Endothelial cell of umbilical vein (primary cell): ENCODE measurements around the gene ZNF774. TPM values are rescaled to one million over a fixed set of nuclear protein-coding genes. Genes with fewer than 3 reads are reported as not detected.

Experiments used
- BruUV-seq: library from RNA; stranded (reverse); fragments of 400-500 nt; replicated peaks from 2 replicates; lab custom pipeline; 2021; lab: Mats Ljungman, UMichigan
- CTCF ChIA-PET: fragments of 300-600, 350-600 bp; sonication (Branson Sonifier 250); formaldehyde crosslinking; loops from one replicate; lab custom pipeline; 2021; ENCODE audit warnings: antibody characterized with exemption, inconsistent platforms; lab: Charles Lee
- POLR2A ChIA-PET: fragments of 300-600, 350-600 bp; sonication (Branson Sonifier 250); formaldehyde crosslinking; loops from one replicate; lab custom pipeline; 2021; ENCODE audit warnings: antibody characterized with exemption, inconsistent platforms; lab: Charles Lee
- DNase-seq: peaks from one replicate; pipeline ENCODE4 v3.0.0-alpha.2; 2011; ENCODE audit warnings: low read depth, low spot score
- FAIRE-seq: peaks from 2 replicates; lab custom pipeline; 2011; peaks lifted over from hg19 to GRCh38; lab: Jason Lieb, UNC
- H2AFZ ChIP-seq: 2 replicates; pipeline ENCODE4 v1.6.0; 2012; ENCODE audit warnings: low read depth, low read length, control low read depth, inconsistent platforms
- H3K27ac ChIP-seq: 2 replicates; pipeline ENCODE4 v1.5.1; 2011; ENCODE audit warnings: low read depth, mild to moderate bottlenecking, control low read depth, low read length, moderate library complexity; ENCODE audit not compliant: insufficient read depth
- H3K27me3 ChIP-seq, 2 experiments: 2 replicates each; pipeline versions ENCODE4 v1.6.0 to v1.6.1; 2011; ENCODE audit warnings: low read length in 2 of 2, mixed read lengths in 1 of 2; ENCODE audit not compliant: control insufficient read depth in 2 of 2, insufficient read depth in 2 of 2
- H3K36me3 ChIP-seq, 2 experiments: 2 replicates in 1 of 2; 3 replicates in 1 of 2; pipeline ENCODE4 v1.5.1; 2011; ENCODE audit warnings: low read length in 2 of 2, mild to moderate bottlenecking in 1 of 2, moderate library complexity in 1 of 2; ENCODE audit not compliant: control insufficient read depth in 2 of 2, insufficient read depth in 2 of 2; ENCODE audit errors: extremely low read depth in 1 of 2
- H3K4me1 ChIP-seq: 3 replicates; pipeline ENCODE4 v1.5.1; 2011; ENCODE audit warnings: mild to moderate bottlenecking, low read length; ENCODE audit not compliant: control insufficient read depth, insufficient read depth; ENCODE audit errors: extremely low read depth
- H3K4me2 ChIP-seq: 2 replicates; pipeline ENCODE4 v1.6.1; 2011; ENCODE audit warnings: low read length, control low read depth, mixed read lengths; ENCODE audit not compliant: insufficient read depth
- H3K4me3 ChIP-seq, 3 experiments: fragments of 200-600 bp in 1 of 3; sonication (generic), shearing (Covaris generic) in 1 of 3; replicated peaks in 1 of 3; 2 replicates each; pipeline ENCODE4 v1.5.1; 2011 to 2016; ENCODE audit warnings: control low read depth in 3 of 3, low read length in 3 of 3, mild to moderate bottlenecking in 2 of 3, inconsistent platforms in 1 of 3, low read depth in 1 of 3, moderate library complexity in 1 of 3; ENCODE audit not compliant: insufficient read depth in 1 of 3
- H3K79me2 ChIP-seq: 2 replicates; pipeline ENCODE4 v1.6.0; 2012; ENCODE audit warnings: low read length, inconsistent platforms; ENCODE audit not compliant: control insufficient read depth, insufficient read depth
- H3K9ac ChIP-seq: replicated peaks from 2 replicates; pipeline ENCODE3; 2011; ENCODE audit warnings: low read length, control low read depth; ENCODE audit not compliant: insufficient read depth; ENCODE audit errors: extremely low read depth
- H3K9me1 ChIP-seq: replicated peaks from 3 replicates; pipeline ENCODE4 v1.6.0; 2011; ENCODE audit warnings: mild to moderate bottlenecking, low read length; ENCODE audit not compliant: control insufficient read depth, insufficient read depth; ENCODE audit errors: extremely low read depth
- H3K9me3 ChIP-seq: replicated peaks from 2 replicates; pipeline ENCODE4 v1.5.1; 2012; ENCODE audit warnings: low read length, inconsistent platforms; ENCODE audit not compliant: control insufficient read depth, insufficient read depth
- H4K20me1 ChIP-seq: replicated peaks from 2 replicates; pipeline ENCODE3; 2011; ENCODE audit warnings: mild to moderate bottlenecking, low read length; ENCODE audit not compliant: control insufficient read depth, insufficient read depth; ENCODE audit errors: extremely low read depth
- EZH2 ChIP-seq: IDR thresholded peaks from 2 replicates; pipeline ENCODE4 v1.6.1; 2012; ENCODE audit warnings: borderline replicate concordance, low read depth, mild to moderate bottlenecking, moderate library complexity, low read length, inconsistent platforms; ENCODE audit not compliant: severe bottlenecking
- FOS ChIP-seq: IDR thresholded peaks from 2 replicates; pipeline ENCODE4 v1.6.1; 2011; ENCODE audit warnings: mild to moderate bottlenecking, low read length, moderate library complexity, borderline replicate concordance; ENCODE audit not compliant: insufficient read depth
- GATA2 ChIP-seq: IDR thresholded peaks from 2 replicates; pipeline ENCODE4 v1.7.0; 2011; ENCODE audit warnings: low read depth, mild to moderate bottlenecking, moderate library complexity, mixed read lengths, low read length; ENCODE audit not compliant: insufficient read length, insufficient read depth
- JUN ChIP-seq: IDR thresholded peaks from 2 replicates; pipeline ENCODE4 v1.6.1; 2011; ENCODE audit warnings: borderline replicate concordance, low read depth; ENCODE audit not compliant: insufficient read length, insufficient read depth
- MYC ChIP-seq: IDR thresholded peaks from one replicate; pipeline ENCODE4 v1.6.1; 2011; ENCODE audit warnings: mild to moderate bottlenecking, low read depth, low read length
- POLR2A ChIP-seq: IDR thresholded peaks from 2 replicates; pipeline ENCODE4 v1.6.1; 2012; ENCODE audit warnings: low read depth, mild to moderate bottlenecking, control low read depth, low read length
- dilution Hi-C: fragments of 300-500 bp; cut with MboI; formaldehyde crosslinking; loops from one replicate; pipeline ENCODE4 v1.15.0; 2019; ENCODE audit warnings: low sequenced_read_pairs; ENCODE audit not compliant: extremely low pct_ligation_motif_present
- intact Hi-C: fragments of 100-400 bp; cut with micrococcal nuclease; formaldehyde crosslinking; loops from one replicate; pipeline ENCODE4 v1.10.0; 2022
- polyA plus RNA-seq, 4 experiments: library from polyadenylated mRNA; depleted of rRNA in 3 of 4; stranded (reverse) in 3 of 4; unstranded in 1 of 4; fragments of >200 nt; gene quantifications; 2 replicates each; pipeline versions ENCODE4 v1.2.1 to v1.2.3, GENCODE V29; 2011 to 2012; ENCODE audit warnings: missing spikeins in 1 of 4
- total RNA-seq: library from RNA; stranded (reverse); gene quantifications from 2 replicates; pipeline ENCODE4 v1.2.3, GENCODE V29; 2021
- TF ChIP-seq, protein P1 (sequence below): IDR thresholded peaks from 2 replicates; pipeline ENCODE4 v1.6.1; 2011; ENCODE audit not compliant: insufficient read depth, insufficient read length
- TF ChIP-seq, protein P2 (sequence below), 2 donors: IDR thresholded peaks; 1 replicate in 1 of 2; 2 replicates in 1 of 2; pipeline ENCODE4 v1.5.1; 2011; ENCODE audit warnings: low read length in 2 of 2, mild to moderate bottlenecking in 2 of 2, moderate library complexity in 2 of 2, control low read depth in 1 of 2, inconsistent platforms in 1 of 2, low read depth in 1 of 2; ENCODE audit not compliant: insufficient read depth in 1 of 2; ENCODE audit errors: extremely low read depth in 1 of 2

ZNF774 gene
- total and polyA plus RNA-seq, 2 donors (not counting 3 experiments of a cell fraction or from before 2014, with no cell fraction given), result 0.98 to 2.6 TPM

DNA sequence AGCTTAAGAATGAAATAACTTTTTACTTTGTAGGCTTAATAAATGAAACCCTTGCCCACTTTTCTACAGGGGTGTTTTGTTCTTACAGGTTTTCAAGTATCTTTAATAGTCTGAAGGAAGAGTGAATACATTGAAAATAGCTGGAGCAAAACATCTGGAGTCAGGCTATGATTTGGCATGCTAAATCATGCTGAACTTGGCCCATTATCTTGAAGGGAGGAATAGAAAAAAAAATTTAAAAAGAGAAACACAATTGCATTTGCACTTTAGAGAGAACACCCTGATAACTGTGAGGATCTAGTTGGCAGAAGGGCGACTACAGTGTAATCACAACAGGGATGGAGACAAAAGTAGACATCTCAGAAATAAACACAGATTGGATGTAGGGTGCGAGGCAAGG lies 34.1 kb downstream of the ZNF774 start:
- FAIRE-seq (no peak), DNase-seq (no peak)
- peaks cover 27% of the 10 kb centered on the region for H3K79me2 ChIP-seq
- ChIA-PET POLR2A (no interaction called here), CTCF (interaction anchor here (1.8 kb wide), 1 partner anchor 24 kb away, joined by 6 read pairs; no protein-coding TSS in a partner anchor)
- peaks cover 20% of the 10 kb centered on the region for H3K4me1 ChIP-seq
- H3K9me1 ChIP-seq, result no peaks in the 10 kb centered on the region
- H3K36me3 ChIP-seq, result peaks cover 0 to 2% of the 10 kb centered on the region in 2 experiments
- intact Hi-C loops, result no loop called here
- H3K9me3 ChIP-seq, result no peaks in the 10 kb centered on the region
- no TSS peak for BruUV-seq
- H3K27me3 ChIP-seq, result no peaks in the 10 kb centered on the region
- H2AFZ ChIP-seq, result no peak overlapping the region
- TF ChIP-seq POLR2A (no peak), MYC (no peak), FOS (no peak), GATA2 (no peak), EZH2 (no peak), JUN (no peak)
- TF ChIP-seq, protein P1, sequence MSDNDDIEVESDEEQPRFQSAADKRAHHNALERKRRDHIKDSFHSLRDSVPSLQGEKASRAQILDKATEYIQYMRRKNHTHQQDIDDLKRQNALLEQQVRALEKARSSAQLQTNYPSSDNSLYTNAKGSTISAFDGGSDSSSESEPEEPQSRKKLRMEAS, result no peak
- TF ChIP-seq, protein P2, sequence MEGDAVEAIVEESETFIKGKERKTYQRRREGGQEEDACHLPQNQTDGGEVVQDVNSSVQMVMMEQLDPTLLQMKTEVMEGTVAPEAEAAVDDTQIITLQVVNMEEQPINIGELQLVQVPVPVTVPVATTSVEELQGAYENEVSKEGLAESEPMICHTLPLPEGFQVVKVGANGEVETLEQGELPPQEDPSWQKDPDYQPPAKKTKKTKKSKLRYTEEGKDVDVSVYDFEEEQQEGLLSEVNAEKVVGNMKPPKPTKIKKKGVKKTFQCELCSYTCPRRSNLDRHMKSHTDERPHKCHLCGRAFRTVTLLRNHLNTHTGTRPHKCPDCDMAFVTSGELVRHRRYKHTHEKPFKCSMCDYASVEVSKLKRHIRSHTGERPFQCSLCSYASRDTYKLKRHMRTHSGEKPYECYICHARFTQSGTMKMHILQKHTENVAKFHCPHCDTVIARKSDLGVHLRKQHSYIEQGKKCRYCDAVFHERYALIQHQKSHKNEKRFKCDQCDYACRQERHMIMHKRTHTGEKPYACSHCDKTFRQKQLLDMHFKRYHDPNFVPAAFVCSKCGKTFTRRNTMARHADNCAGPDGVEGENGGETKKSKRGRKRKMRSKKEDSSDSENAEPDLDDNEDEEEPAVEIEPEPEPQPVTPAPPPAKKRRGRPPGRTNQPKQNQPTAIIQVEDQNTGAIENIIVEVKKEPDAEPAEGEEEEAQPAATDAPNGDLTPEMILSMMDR (IDR thresholded peaks at IDR 0.05; ENCODE audit: extremely low read depth in 1 of 2, insufficient read depth in 1 of 2, low read depth in 1 of 2, low read length in 2 of 2), result no peak
- dilution Hi-C loops, result no loop called here
- no peak overlapping the region for H3K4me3 ChIP-seq
- H4K20me1 ChIP-seq, result peaks cover 2% of the 10 kb centered on the region
- no peak overlapping the region for H3K27ac ChIP-seq
- no peak overlapping the region for H3K4me2 ChIP-seq
- no peak overlapping the region for H3K9ac ChIP-seq
